MV-4-11 (cell line): Measurements from ENCODE around the gene NUCB1.

Source experiments
- DNase-seq: peaks from one replicate; lab custom pipeline; 2025; lab: John Stamatoyannopoulos, UW

NUCB1 gene

DNA sequence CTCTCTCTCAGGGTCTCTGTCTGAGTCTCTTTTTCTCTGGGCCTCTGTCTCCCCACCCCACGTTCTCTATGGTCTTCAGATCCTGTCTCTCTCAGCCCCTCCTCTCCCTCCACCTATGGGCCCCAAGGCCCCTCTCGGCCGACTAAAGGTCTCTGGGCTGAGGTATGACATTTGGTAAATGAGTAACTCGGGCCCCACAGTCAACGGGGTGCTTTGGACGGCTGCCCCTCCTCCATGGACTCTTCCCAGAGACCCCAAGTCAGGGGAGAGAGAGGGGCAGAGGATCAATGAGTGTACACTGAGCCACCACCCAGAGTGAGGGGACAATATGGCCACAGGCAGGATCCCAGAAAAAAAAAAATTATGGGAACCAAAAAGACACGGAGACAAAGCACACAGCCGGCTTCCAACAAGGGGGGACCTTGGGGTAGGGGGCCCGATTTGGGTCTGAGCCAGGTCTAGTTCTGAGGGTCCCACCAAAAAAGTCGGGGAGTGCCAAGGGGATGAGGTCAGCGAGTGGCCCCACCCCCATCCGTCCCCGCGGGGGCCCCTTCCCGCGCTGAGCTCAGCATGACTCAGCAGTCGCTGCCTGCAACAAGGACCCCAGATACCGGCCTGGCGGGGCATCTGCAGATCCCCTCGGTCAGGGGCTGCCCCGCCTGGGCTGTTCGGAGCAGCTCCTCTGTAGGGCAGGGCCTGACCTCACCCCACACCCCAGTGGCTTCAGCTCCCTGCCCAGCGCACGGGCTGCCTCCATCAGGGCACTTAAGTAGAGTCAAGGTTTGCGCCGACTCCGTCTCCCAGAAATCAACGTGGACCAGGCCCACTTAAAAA lies 63.5 kb downstream of the NUCB1 start:
- DNase-seq = peak; percentile 75

DNA sequence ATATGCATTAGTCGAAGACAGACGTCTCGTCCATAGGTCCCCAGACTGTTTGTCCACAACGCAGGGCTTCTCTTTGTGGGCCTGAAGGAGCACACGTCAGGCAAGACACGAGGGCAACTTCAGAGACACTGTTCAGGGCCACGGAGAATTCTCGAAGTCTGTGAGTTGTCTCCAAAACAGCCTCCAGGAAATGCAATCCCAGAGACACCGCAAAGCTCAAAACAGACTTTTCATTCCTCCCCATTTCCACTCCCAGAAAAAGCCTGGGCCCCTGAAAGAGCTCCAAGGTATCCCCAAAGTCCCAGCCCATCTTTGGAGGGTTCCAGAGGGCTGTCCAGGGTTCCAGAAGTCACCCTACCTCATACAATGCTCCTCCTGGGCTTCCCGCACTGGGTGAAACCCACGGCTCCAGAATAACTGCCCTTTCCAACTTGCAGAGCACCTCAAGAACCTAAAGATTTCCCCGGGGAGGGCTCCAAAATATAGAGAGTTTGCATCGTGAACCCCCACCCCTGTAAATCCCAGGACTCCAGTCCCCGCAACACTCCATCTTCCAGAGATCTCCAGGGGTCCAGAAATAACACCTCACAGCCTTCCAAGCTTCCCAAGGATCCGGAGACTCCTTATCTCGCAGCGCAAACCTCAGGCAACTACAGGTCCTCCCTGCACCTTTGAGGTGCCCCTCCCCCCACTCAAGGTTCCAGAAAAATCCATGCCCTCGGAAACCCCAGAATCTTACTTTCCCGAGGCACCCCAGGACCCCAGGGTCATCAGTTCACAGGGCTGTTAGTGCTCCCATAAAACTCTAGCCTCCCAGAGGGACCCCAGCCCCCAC lies 64.3 kb downstream of the NUCB1 start:
- DNase-seq = peak; percentile 69

DNA sequence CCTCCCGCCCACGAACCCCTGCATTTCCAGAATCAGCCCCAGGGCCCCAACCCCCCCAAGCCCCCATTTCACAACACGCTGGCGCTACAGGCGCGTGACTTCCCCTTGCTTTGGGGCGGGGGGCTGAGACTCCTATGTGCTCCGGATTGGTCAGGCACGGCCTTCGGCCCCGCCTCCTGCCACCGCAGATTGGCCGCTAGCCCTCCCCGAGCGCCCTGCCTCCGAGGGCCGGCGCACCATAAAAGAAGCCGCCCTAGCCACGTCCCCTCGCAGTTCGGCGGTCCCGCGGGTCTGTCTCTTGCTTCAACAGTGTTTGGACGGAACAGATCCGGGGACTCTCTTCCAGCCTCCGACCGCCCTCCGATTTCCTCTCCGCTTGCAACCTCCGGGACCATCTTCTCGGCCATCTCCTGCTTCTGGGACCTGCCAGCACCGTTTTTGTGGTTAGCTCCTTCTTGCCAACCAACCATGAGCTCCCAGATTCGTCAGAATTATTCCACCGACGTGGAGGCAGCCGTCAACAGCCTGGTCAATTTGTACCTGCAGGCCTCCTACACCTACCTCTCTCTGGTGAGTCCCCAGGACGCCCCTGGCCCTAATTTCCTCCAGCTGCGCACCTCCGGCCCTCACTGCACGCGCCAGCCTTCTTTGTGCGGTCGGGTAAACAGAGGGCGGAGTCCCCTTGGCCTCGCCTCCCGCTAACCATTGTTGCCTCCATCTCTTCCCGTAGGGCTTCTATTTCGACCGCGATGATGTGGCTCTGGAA lies 65.1 kb downstream of the NUCB1 start, which contains the start of gene FTL:
TSS of gene FTL (plus strand) at position 270 of the 766 bp plus-strand sequence. CDS start at position 469, 199 bp downstream.
- DNase-seq = peak; percentile 99

DNA sequence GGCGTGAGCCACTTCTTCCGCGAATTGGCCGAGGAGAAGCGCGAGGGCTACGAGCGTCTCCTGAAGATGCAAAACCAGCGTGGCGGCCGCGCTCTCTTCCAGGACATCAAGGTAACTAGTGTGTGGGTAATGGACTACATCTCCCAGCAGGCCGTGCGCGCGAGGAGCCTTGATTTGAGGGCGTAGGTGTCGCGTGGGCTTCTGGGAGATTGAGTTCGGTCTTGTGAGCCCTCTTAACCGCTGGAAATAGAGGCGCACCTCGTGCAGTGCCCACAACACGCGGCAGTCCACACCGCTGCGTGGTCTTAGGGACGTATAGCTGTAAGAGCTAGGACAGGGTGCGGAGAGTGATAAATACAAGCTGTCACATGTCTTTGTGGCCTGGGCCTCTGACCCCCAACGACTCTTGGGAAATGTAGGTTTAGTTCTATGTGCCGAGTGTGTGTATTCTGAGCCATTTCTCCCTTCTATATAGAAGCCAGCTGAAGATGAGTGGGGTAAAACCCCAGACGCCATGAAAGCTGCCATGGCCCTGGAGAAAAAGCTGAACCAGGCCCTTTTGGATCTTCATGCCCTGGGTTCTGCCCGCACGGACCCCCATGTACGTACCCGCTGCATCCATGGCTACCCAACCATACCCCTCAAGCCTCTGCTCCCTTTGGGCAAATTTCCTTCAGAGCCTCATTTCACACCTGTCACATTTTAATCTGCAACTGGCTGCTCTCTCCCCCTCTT lies 65.9 kb downstream of the NUCB1 start:
- DNase-seq = peak; percentile 78

DNA sequence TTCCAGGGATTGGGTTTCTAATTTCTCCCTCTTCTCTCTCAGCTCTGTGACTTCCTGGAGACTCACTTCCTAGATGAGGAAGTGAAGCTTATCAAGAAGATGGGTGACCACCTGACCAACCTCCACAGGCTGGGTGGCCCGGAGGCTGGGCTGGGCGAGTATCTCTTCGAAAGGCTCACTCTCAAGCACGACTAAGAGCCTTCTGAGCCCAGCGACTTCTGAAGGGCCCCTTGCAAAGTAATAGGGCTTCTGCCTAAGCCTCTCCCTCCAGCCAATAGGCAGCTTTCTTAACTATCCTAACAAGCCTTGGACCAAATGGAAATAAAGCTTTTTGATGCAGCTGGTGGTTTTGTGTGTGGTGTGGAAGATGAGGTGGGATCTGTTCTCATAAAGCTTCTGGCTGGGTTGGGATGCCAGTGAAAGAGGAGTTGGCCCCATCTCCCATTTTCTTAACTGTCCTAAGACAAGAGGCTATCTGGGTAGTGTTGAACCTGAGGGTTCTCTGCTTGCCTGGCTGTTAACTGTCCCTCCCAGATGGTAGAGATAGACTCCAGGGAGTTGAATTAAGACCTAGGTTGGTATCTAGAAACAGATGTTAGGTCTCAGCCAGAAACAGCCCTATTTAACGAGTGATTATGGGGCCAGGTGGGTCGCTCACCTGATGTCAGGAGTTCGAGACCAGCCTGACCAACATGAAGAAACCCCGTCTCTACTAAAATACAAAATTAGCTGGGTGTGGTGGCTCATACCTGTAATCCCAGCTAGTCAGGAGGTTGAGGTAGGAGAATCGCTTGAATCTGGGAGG lies 66.6 kb downstream of the NUCB1 start:
- peak; percentile 81 for DNase-seq

DNA sequence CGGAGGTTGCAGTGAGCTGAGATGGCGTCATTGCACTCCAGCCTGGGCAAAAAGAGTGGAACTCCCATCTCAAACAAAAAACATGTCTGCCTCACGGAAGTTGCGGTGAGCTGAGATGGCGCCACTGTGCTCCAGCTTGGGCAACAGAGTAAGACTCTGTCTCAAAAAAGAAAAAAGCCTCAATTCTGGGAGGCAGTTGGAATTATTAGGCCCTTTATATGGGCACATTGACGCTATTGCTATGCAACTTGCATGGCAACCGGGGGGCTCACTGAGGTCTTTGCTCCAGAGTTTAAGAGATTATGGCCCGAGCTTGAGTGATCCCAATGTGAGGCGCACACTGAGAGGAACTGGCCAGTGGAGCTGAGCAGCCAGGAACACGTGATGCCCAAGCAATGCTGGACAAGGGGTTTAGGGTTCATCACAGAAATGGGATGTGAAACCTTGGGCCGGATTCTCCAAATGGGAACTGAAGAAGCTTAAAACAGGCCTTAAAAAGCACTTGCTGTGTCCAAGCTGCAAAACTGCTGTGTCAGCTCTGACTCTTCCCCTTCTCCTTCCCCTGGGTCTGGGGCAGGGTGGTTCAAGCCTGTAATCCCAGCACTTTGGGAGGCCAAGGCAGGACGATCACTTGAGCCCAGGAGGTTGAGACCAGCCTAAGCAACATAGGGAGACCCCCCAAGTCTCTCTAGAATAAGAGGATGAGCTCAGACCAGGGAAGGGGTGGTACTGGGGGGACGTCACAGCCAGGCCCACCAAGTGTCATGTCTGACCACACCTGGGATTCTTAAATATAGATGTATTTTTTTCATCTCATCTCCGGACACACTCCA lies 67.5 kb downstream of the NUCB1 start:
- DNase-seq = peak; percentile 100

DNA sequence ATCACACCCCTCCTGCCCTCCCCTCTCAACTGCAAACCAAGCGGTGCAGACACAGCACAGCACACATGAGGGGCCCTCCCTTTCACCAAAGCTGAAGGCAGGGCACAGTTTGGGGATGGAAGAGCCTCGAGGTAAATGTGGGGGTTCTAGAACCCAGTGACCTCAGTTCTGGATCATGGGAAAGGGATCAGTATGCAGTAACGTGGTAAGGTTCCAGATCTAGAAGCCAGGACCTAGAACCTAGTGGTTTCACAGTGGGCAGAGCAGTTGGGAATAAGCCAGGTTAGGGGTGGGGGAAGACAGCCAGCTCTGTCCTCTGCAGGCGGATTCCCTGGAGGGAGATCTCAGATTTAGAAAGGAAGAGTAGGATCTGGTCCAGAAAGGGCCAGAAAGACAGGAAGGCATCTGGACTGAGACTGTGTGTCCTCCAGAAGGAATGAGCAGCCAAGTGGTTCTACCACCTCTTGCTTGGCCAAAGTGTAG lies 68.1 kb downstream of the NUCB1 start:
- DNase-seq = no peak

DNA sequence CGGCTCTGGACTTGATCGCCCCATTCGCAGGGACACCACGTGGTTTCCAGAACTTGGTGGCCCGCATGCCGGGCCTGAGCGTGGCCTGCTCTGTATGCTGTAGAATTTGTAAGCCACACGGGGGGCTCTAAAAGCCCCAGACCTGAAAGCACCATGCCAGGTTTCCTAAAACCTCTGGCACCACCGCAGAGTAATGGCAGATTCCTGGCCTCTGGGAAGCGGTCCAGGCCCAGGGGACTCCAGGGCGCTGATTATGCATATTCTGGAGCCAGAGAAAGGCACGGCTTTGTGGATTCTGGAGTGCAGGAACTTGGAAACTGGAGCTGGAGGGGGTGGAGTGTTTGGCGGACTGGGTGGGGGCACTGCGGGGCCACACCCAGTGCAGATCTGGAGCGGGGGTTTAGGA lies 68.7 kb downstream of the NUCB1 start:
- DNase-seq = no peak

DNA sequence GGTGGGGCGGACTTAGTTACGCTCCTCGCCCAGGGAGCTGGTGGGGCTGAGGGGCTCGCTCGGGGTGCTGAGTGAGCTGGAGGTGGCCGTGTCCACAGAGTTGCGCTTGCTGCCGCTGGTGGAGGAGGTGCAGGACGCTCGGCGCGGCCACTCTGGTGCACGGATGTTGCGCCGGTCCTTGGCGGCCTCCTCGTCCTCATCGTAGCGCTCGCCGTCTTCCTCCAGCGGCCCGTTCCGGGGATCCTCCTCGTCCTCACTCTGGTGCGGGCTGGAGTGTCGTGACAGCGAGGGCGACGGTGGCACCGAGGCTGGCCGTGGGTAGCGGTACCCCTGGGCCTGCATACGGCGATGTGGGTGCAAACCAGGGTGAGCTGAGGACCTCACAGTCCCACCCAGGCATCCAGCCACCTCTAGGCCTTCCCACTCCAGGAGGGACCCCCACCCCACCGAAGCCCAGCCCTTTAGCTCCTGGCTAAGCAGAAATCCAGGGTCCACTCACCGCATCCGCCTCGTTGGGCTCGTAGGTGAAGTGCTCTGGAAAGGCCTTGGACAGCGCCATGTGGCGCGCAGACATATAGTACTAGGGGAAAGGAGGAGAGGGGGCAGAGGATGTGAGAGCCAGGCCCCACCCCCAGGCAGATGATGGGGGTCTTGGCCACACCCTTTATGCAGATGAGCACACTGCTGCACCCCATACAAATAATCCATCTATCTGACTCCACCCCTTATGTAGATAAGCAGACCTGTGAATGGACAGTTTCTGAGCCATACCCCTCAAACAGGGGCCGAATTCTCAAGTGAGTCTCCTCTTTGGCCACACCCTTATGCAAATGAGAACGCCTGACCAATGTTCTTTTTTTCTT lies 69.4 kb downstream of the NUCB1 start:
- peak; percentile 84 for DNase-seq

DNA sequence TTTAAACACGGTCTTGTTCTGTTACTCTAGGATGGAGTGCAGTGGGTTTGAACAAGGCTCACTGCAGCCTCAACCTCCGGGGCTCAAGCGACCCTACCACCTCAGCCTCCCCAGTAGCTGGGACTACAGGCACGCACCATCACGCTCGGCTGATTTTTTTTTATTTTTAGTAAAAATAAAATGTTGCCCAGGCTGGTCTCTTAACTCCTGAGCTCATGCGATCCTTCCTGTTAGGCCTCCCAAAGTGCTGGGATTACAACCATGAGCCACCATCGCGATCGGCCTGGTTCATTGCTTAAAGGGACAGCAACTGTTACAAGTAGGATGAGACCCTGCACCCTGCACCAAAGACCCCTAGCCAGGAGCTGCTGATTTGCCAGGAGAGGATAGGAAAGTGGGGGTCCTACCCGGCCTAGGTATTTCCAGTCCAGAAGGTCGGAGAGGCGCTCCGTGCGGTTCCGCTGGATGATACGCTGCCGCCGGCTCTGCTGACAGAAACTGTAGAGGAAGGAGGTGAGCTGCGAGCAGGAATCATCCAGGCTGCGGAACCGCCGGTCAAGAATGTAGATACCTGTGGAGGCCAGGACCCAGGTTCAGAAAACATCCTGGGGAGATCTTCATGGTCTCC lies 70.1 kb downstream of the NUCB1 start:
- no peak for DNase-seq

DNA sequence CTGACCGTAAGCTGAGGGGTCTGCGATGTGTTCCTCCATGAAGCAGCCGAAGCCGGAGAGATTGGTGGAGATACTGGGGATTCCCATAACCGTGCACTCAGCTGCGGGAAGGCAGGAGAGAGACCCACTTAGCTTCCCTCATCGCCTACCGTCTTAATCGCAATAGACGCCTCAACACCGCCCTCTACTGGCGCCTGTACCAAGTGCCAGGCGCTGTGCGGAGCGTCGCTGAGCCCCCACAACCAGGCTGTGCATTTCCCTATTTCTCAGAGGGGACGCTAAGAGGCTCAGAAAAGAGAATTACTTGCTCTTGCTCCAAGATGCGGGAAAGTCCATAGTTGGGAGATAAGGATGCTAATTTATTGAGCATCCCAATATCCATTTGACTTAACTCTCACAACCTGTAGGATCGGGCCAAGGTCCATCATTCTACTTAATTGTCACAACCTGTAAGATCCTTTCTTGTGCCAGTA lies 70.8 kb downstream of the NUCB1 start:
- peak; percentile 89 for DNase-seq
